Measurements from ENCODE around the gene OPTC.

The OPTC gene

DNA sequence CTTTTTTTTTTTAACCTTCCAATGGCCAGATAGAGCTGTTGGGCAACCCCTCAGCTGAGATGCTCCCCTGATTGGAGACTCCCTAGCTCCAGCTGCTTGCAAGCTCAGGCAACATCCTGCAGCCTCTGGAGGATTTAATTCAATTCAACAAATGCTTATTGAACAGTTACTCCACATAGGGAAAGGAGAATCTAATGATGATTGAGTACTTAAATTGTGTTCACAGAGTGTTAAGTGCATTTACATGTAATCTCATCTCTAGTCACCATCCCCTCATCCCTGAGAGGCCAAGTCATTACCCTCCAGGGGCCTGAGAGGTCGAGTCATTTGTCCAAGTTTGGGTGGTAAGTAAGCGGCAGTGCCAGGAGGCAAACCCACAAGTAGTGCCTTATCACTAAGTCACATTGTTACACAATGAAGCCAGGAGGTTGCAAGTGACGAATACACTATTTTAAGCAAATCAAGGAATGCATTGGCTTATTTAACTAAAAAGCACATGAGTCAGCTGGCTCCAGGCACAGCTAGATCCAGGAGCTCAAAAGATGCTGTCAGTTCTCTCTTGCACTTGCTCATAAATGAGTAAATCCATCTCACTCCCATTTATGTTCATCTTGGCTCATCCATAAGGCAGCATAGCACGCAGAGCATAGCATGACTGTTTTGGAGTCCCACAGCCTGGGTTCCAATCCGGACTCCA is 64.3 kb downstream of the OPTC start:
- DNase-seq (ENCODE audit: low read depth in 2 of 2) = no peak

All from stimulated activated CD8-positive, alpha-beta memory T cell treated with anti-CD3 and anti-CD28 coated beads, Interleukin-2, amount 100 ng/mL, for 48 hours (primary cell).